ENCODE data around the gene MYBPC3. TPM values are rescaled to one million over a fixed set of nuclear protein-coding genes. Genes with fewer than 3 reads are reported as not detected.
A peak's percentile ranks its signal among the peaks of the same experiment; 100 is the strongest.

The MYBPC3 gene
- total and polyA plus RNA-seq, 12 donors, result 484 to 3,138 (median 2,423) TPM

DNA sequence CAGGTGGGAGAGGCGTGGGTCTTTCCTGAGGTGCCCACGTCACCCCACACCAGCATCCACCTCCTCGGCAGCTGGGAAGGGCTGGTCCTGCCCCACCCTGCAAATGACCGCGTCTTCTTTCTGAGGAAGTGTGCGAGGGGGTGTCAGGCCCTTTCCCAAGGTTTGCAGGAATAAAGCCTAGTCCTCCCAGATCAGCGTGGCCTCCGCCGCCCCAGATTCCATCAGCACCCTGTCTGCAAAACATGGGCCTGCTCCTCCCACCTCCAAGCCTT lies 41.5 kb upstream of the MYBPC3 start:
- TF ChIP-seq CTCF (IDR thresholded peaks at IDR 0.05), result no peak
- H3K27me3 ChIP-seq, result no peaks in the 10 kb centered on the region
- ATAC-seq (peak in 5 of 8 donors; percentile 10 to 29 (median 23)), DNase-seq (no peak)
- H3K36me3 ChIP-seq, result no peaks in the 10 kb centered on the region
- H3K9me3 ChIP-seq, result no peaks in the 10 kb centered on the region
- peak overlapping the region; percentile 79 to 100 (median 92) for H3K27ac ChIP-seq
- intact Hi-C loops (cut with DNase I), result no loop called here
- peaks cover 0 to 68% (median 17%) of the 10 kb centered on the region in 9 donors for H3K4me1 ChIP-seq
- WGBS, 2 donors, result 86 to 88% methylated on average over 9 of the region's 9 CpGs
- H3K4me3 ChIP-seq, result peak overlapping the region in 4 of 10 donors; percentile 20 to 52 (median 32)

DNA sequence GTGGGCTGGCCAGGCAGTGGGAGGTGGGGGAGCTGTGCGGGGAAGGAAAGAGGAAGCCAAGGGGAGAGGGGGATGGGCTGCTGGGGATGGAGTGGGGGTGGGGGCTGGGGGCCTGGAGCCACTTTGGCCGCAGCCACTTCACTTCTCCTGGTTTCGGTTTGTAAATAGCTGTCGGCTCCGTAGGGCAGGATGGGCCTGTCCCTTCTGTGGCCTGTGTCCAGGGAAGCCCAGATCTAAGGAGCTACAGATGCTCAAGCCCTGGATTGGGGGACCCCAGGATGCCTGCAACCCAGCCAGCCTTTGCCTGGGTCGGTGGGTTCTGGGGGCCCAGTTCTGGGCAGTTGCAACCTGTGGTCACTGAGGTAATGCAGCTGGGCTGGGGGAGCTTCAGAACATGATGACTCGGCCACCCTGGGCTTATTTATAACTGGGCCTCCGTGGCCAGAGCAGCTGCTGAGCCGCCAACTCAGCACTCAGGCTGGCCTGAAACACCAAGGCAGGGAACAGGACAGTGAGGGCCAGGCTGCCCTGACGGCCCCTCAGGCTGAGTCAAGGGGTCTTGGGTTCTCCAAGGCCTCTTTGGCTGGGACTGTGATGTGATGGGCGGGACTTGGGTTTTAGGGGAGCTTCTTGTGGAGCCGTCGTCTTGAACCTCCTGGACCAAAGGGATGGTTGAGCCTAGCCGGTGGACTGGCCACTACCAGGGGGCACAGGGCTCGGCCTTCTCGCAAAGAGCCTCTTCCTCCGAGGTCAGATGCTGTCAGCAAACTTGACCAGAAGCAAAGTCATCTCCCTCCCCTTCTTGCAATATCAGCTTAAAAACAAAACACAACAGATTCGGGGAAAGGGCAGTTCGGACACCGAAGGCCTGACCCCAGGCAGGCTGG lies 40.9 kb upstream of the MYBPC3 start:
- H3K9me3 ChIP-seq, result no peaks in the 10 kb centered on the region
- H3K4me3 ChIP-seq, result peak overlapping the region in 2 of 10 donors; percentile 30 to 52
- no peaks in the 10 kb centered on the region for H3K36me3 ChIP-seq
- intact Hi-C loops (cut with DNase I), result no loop called here
- ATAC-seq, result peak; percentile 25 to 63 (median 43)
- no peaks in the 10 kb centered on the region for H3K27me3 ChIP-seq
- TF ChIP-seq CTCF (IDR thresholded peaks at IDR 0.05), result no peak
- peaks cover 0 to 74% (median 17%) of the 10 kb centered on the region in 9 donors for H3K4me1 ChIP-seq
- H3K27ac ChIP-seq, result peak overlapping the region in 9 of 10 donors; percentile 55 to 100 (median 94)
- WGBS, 2 donors, result 75% methylated on average over 20 of the region's 20 CpGs
- DNase-seq, result peak in 1 of 2 donors; percentile 40

DNA sequence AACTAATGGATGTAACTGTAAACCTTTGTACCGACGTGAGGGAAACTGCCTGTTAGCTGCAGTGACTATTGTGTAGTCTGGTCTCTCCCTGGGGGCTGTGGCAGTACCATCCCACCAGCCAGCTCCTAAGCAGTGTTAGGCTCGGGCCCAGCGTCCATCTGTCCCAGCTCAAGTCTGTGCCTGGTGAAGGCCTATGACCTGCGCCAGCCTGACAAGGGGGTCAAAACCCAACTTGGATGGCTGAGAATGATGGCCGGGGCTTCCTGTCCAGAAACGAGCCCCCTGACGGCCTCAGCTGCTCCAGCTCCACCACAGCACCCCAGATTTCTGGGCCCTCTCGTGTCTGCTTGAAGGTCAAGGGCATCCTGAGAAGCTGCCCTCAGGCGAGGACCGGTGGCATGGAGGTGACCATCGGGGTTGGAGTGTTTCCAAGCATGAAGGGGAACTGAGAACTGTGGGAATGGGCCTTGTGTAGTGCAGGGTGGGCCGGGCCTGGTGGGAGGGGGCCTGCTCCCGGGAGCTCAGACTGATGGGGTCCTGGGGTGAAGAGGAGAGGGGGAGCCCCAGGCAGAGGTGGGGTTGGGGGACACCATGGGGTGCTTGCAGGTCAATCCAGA lies 40.2 kb upstream of the MYBPC3 start:
- DNase-seq (no peak), ATAC-seq (peak in 4 of 8 donors; percentile 2 to 5 (median 3))
- no peak for TF ChIP-seq CTCF (IDR thresholded peaks at IDR 0.05)
- Histone ChIP-seq H3K27ac (peak overlapping the region in 8 of 10 donors; percentile 34 to 100 (median 83)), H3K9me3 (no peaks in the 10 kb centered on the region), H3K4me3 (no peak overlapping the region), H3K4me1 (peaks cover 0 to 81% (median 17%) of the 10 kb centered on the region in 9 donors), H3K27me3 (no peaks in the 10 kb centered on the region), H3K36me3 (no peaks in the 10 kb centered on the region)
- intact Hi-C loops (cut with DNase I), result no loop called here
- WGBS, 2 donors, result 87 to 90% methylated on average over 14 of the region's 14 CpGs

- no peak overlapping the region for H3K4me3 ChIP-seq
- no peaks in the 10 kb centered on the region for H3K9me3 ChIP-seq
- no peak for TF ChIP-seq CTCF (IDR thresholded peaks at IDR 0.05)
- peak overlapping the region in 6 of 10 donors; percentile 25 to 100 (median 60) for H3K27ac ChIP-seq
- H3K27me3 ChIP-seq, result no peaks in the 10 kb centered on the region
- H3K4me1 ChIP-seq, result peaks cover 0 to 81% (median 17%) of the 10 kb centered on the region in 9 donors
- H3K36me3 ChIP-seq, result no peaks in the 10 kb centered on the region
- intact Hi-C loops (cut with DNase I), result no loop called here
- no peak for DNase-seq
- 90 to 92% methylated on average over 16 of the region's 16 CpGs for WGBS, 2 donors
- no peak for ATAC-seq
Measured at GRCh38 chr11:47391711-47392432, 39.4 kb upstream of the MYBPC3 start.
